PC-3 (cell line): ENCODE data around the gene CNTLN. TPM values are rescaled to one million over a fixed set of nuclear protein-coding genes. Genes with fewer than 3 reads are reported as not detected.
"Not testable (repeated sequence)": the region's sequence is repeated elsewhere in the genome, so short reads cannot be mapped to it uniquely, and the experiment has no call there.

Experiments
- ATAC-seq: fragments of 200-7000 bp; cut with Tn5 transposase; 2 replicates; pipeline ENCODE4 v1.9.1; 2020; ENCODE audit warnings: mild to moderate bottlenecking, moderate library complexity
- BruUV-seq: library from RNA; stranded (reverse); fragments of 400-500 nt; replicated peaks from 2 replicates; lab custom pipeline; 2021; lab: Mats Ljungman, UMichigan
- CTCF ChIA-PET: fragments of 300-600 bp; sonication (Branson Sonifier 250); formaldehyde crosslinking; loops from one replicate; lab custom pipeline; 2022; ENCODE audit warnings: antibody characterized with exemption; lab: Charles Lee
- POLR2A ChIA-PET: fragments of 300-600 bp; sonication (Branson Sonifier 250); formaldehyde crosslinking; loops from one replicate; lab custom pipeline; 2022; ENCODE audit warnings: antibody characterized with exemption; ENCODE audit not compliant: unreplicated experiment; lab: Charles Lee
- DNase-seq: peaks from one replicate; pipeline ENCODE4 v3.0.0-alpha.2; 2015
- H2AFZ ChIP-seq: fragments of 300-600 bp; sonication (generic); 2 replicates; pipeline ENCODE4 v1.6.0; 2016; ENCODE audit warnings: antibody characterized with exemption, low read length
- H3F3A ChIP-seq: fragments of 300-600 bp; sonication (generic); one replicate; pipeline ENCODE4 v1.6.0; 2017; ENCODE audit warnings: antibody characterized with exemption, low read length, control low read depth, mild to moderate bottlenecking; ENCODE audit not compliant: unreplicated experiment
- H3K27ac ChIP-seq: fragments of 300-600 bp; sonication (generic); 2 replicates; pipeline ENCODE4 v1.5.1; 2016; ENCODE audit warnings: mild to moderate bottlenecking, low read length
- H3K27me3 ChIP-seq: fragments of 300-600 bp; sonication (generic); 2 replicates; pipeline ENCODE4 v1.6.1; 2016; ENCODE audit warnings: low read length, mixed read lengths
- H3K36me3 ChIP-seq: fragments of 300-600 bp; sonication (generic); 2 replicates; pipeline ENCODE4 v1.6.1; 2016; ENCODE audit warnings: low read depth, mixed run types, low read length, mixed read lengths
- H3K4me1 ChIP-seq: fragments of 300-600 bp; sonication (generic); 2 replicates; pipeline ENCODE4 v1.5.1; 2016; ENCODE audit warnings: low read length; ENCODE audit not compliant: insufficient read depth
- H3K4me2 ChIP-seq: fragments of 300-600 bp; sonication (generic); 2 replicates; pipeline ENCODE4 v1.6.0; 2016; ENCODE audit warnings: low read length
- H3K4me3 ChIP-seq: fragments of 300-600 bp; sonication (generic); 2 replicates; pipeline ENCODE4 v1.5.1; 2016; ENCODE audit warnings: mild to moderate bottlenecking, low read length, mixed read lengths
- H3K79me2 ChIP-seq: fragments of 300-600 bp; sonication (generic); 2 replicates; pipeline ENCODE4 v1.6.1; 2017; ENCODE audit warnings: low read length, mixed read lengths
- H3K9ac ChIP-seq: fragments of 300-600 bp; sonication (generic); 2 replicates; pipeline ENCODE4 v1.6.0; 2016; ENCODE audit warnings: mild to moderate bottlenecking, low read length
- H3K9me2 ChIP-seq: fragments of 300-600 bp; sonication (generic); replicated peaks from 2 replicates; pipeline ENCODE4 v1.6.1; 2016; ENCODE audit warnings: mixed run types, low read length, mixed read lengths
- H3K9me3 ChIP-seq: fragments of 300-600 bp; sonication (generic); 2 replicates; pipeline ENCODE4 v1.6.1; 2016; ENCODE audit warnings: low read length, mixed read lengths
- H4K20me1 ChIP-seq: fragments of 300-600 bp; sonication (generic); 2 replicates; pipeline ENCODE4 v1.6.1; 2016; ENCODE audit warnings: low read length, mixed read lengths
- CTCF ChIP-seq: fragments of 300-600 bp; sonication (generic); conservative IDR thresholded peaks from 2 replicates; pipeline ENCODE4 v1.5.1; 2017; ENCODE audit warnings: antibody characterized with exemption, low read depth, mild to moderate bottlenecking, low read length
- EZH2 ChIP-seq: fragments of 300-600 bp; sonication (generic); IDR thresholded peaks from one replicate; pipeline ENCODE4 v1.6.1; 2017; ENCODE audit warnings: antibody characterized with exemption, mild to moderate bottlenecking, low read length; ENCODE audit not compliant: unreplicated experiment
- EZH2phosphoT487 ChIP-seq: fragments of 300-600 bp; sonication (generic); IDR thresholded peaks from 2 replicates; pipeline ENCODE4 v1.6.1; 2018; ENCODE audit warnings: mild to moderate bottlenecking, antibody characterized with exemption, low read length, borderline replicate concordance
- intact Hi-C: fragments of 100-400 bp; cut with micrococcal nuclease; formaldehyde crosslinking; loops from 2 replicates; pipeline ENCODE4 v1.9.0; 2023
- total RNA-seq: library from RNA; depleted of rRNA; stranded (reverse); fragments of >200 nt; gene quantifications from 2 replicates; pipeline ENCODE4 v1.2.3, GENCODE V29; 2014

The CNTLN gene
- total RNA-seq, 1 experiment from 2014 or later = 6.9 TPM

- TF ChIP-seq EZH2 (no peak), EZH2phosphoT487 (no peak), CTCF (no peak)
- no peak for ATAC-seq
- no peak overlapping the region for H2AFZ ChIP-seq
- POLR2A ChIA-PET = no interaction called here
- H3K9me3 ChIP-seq = 0 out of 2 replicates have a peak, but pooled peaks cover 3% of the 10 kb centered on the region
- CTCF ChIA-PET = no interaction called here
- no peaks in the 10 kb centered on the region for H3F3A ChIP-seq
- no peak overlapping the region for H3K27ac ChIP-seq
- no peak overlapping the region for H3K4me2 ChIP-seq
- intact Hi-C loops = no loop called here
- H3K9me2 ChIP-seq = no peaks in the 10 kb centered on the region
- H3K4me3 ChIP-seq = no peak overlapping the region
- peaks cover 7% of the 10 kb centered on the region for H3K36me3 ChIP-seq
- BruUV-seq = no TSS peak
- no peak overlapping the region for H3K9ac ChIP-seq
- no peaks in the 10 kb centered on the region for H3K79me2 ChIP-seq
- DNase-seq = no peak
- H4K20me1 ChIP-seq = no peaks in the 10 kb centered on the region
- H3K4me1 ChIP-seq = no peaks in the 10 kb centered on the region
- no peaks in the 10 kb centered on the region for H3K27me3 ChIP-seq
Observed at GRCh38 chr9:17246770-17247169, 111.9 kb downstream of the CNTLN start.

GRCh38 chr9:17251100-17251499 is 116.3 kb downstream of the CNTLN start:
- Histone ChIP-seq H2AFZ (no peak overlapping the region), H3K36me3 (peaks cover 7% of the 10 kb centered on the region), H3K27ac (no peak overlapping the region), H3K9ac (no peak overlapping the region), H3K4me3 (no peak overlapping the region), H3K4me1 (no peaks in the 10 kb centered on the region), H3K27me3 (no peaks in the 10 kb centered on the region), H3K9me3 (0 out of 2 replicates have a peak, but pooled peaks cover 3% of the 10 kb centered on the region), H3F3A (no peaks in the 10 kb centered on the region), H3K9me2 (no peaks in the 10 kb centered on the region), H4K20me1 (no peaks in the 10 kb centered on the region), H3K79me2 (no peaks in the 10 kb centered on the region), H3K4me2 (no peak overlapping the region)
- ChIA-PET POLR2A (no interaction called here), CTCF (no interaction called here)
- intact Hi-C loops = no loop called here
- DNase-seq (no peak), ATAC-seq (no peak)
- no TSS peak for BruUV-seq
- TF ChIP-seq EZH2phosphoT487 (no peak), EZH2 (no peak), CTCF (no peak)

- H3K79me2 ChIP-seq, H3K4me1 ChIP-seq, H3K4me2 ChIP-seq, H3F3A ChIP-seq, ATAC-seq, H3K9me2 ChIP-seq, H3K36me3 ChIP-seq, POLR2A ChIA-PET, CTCF ChIA-PET, H2AFZ ChIP-seq, BruUV-seq, H3K4me3 ChIP-seq, H3K9ac ChIP-seq, intact Hi-C loops, H3K27me3 ChIP-seq, H4K20me1 ChIP-seq, H3K9me3 ChIP-seq, H3K27ac ChIP-seq: not testable (repeated sequence)
- peak; percentile 5 for DNase-seq
Observed at GRCh38 chr9:17268531-17269188, 133.8 kb downstream of the CNTLN start.
